Activated naive CD4-positive, alpha-beta T cell treated with anti-CD3 and anti-CD28 coated beads, Interleukin-2, amount 50 U/mL, for 72 hours (primary cell): ENCODE measurements around the gene PLCXD1. TPM values are rescaled to one million over a fixed set of nuclear protein-coding genes. Genes with fewer than 3 reads are reported as not detected.
"Not testable (repeated sequence)": the region's sequence is repeated elsewhere in the genome, so short reads cannot be mapped to it uniquely, and the experiment has no call there.

Experiments used
- ATAC-seq, 2 donors: fragments of 150-1000 bp; cut with Tn5 transposase; 2 replicates each; pipeline ENCODE4 v1.10.0; 2021; ENCODE audit warnings: mild to moderate bottlenecking in 2 of 2, moderate library complexity in 2 of 2
- DNase-seq, 2 donors: peaks; one replicate each; pipeline ENCODE4 v3.0.0; 2021 to 2022; ENCODE audit warnings: low spot score in 2 of 2
- H3K27ac Mint-ChIP-seq, 2 donors: one replicate each; pipeline ENCODE4 v1.8.0; 2022; ENCODE audit warnings: mild to moderate bottlenecking in 2 of 2, mixed read lengths in 2 of 2
- H3K36me3 Mint-ChIP-seq, 2 donors: one replicate each; pipeline ENCODE4 v1.8.0; 2022; ENCODE audit warnings: mixed read lengths in 2 of 2
- H3K9me3 Mint-ChIP-seq, 2 donors: one replicate each; pipeline ENCODE4 v1.8.0; 2022; ENCODE audit warnings: mixed read lengths in 2 of 2
- total RNA-seq, 2 donors: library from RNA; stranded (reverse); gene quantifications; one replicate each; pipeline ENCODE4 v1.2.3, GENCODE V29; 2022

Gene PLCXD1
- total RNA-seq, 2 donors from 2014 or later, result 61.4 to 118 TPM

DNA sequence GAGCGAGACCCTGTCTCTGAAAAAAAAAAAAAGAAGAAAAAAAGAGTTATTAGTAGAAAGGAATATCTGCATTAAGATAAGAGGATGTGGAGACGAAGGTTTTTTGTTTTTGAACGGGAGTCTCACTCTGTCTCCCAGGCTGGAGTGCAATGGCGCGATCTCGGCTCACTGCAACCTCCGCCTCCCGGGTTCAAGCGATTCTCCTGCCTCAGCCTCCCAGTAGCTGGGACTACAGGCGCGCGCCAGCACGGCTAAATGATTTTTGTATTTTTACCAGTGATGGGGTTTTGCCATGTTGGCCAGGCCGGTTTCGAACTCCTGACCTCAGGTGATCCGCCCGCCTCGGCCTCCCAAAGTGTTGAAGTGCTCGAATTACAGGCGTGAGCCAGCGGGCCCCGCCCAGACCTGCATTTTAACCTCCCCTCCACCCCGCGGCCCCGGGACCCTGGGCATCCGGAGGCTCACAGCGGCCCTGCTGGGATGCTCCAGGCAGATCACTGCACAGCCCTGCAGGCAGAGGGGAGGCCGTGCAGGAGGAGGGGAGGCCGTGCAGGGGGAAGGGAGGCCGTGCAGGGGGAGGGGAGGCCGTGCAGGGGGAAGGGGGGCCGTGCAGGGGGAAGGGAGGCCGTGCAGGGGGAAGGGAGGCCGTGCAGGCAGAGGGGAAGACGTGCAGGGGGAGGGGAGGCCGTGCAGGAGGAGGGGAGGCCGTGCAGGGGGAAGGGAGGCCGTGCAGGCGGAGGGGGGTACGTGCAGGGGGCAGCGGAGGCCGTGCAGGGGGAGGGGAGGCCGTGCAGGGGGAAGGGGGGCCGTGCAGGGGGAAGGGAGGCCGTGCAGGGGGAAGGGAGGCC is 1.2 kb upstream of the PLCXD1 start:
- not testable (repeated sequence) for H3K9me3 Mint-ChIP-seq, DNase-seq, H3K27ac Mint-ChIP-seq, ATAC-seq
- H3K36me3 Mint-ChIP-seq, result peaks cover 12 to 13% of the 10 kb centered on the region in 2 donors

DNA sequence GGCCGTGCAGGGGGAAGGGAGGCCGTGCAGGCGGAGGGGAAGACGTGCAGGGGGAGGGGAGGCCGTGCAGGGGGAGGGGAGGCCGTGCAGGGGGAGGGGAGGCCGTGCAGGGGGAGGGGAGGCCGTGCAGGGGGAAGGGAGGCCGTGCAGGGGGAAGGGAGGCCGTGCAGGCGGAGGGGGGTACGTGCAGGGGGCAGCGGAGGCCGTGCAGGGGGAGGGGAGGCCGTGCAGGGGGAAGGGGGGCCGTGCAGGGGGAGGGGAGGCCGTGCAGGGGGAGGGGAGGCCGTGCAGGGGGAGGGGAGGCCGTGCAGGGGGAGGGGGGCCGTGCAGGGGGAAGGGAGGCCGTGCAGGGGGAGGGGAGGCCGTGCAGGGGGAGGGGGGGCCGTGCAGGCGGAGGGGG is 459 bp upstream of the PLCXD1 start:
- not testable (repeated sequence) for H3K27ac Mint-ChIP-seq, ATAC-seq, DNase-seq, H3K9me3 Mint-ChIP-seq
- peaks cover 19% of the 10 kb centered on the region in 2 donors for H3K36me3 Mint-ChIP-seq

DNA sequence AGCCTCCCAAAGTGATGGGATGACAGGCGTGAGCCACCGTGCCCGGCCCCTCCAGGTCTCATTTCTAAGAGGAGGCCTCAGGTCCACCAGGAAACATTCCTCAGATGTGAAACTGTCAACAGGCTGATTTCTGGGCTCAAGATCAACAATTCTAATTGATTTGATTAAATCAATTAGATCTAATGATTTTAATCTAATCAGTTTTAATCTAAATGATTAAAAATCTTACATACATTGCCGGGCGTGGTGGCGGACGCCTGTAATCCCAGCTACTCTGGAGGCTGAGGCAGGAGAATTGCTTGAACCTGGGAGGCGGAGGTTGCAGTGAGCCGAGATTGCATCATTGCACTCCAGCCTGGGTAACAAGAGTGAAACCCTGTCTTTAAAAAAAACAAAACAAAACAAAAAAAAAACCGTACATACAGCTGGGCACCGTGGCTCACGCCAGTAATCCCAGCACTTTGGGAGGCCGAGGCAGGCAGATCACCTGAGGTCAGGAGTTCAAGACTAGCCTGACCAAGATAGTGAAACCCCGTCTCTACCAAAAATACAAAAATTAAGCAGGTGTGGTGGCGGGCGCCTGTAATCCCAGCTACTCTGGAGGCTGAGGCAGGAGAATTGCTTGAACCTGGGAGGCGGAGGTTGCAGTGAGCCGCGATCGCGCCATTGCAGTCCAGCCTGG is 960 bp downstream of the PLCXD1 start:
- not testable (repeated sequence) for H3K9me3 Mint-ChIP-seq, ATAC-seq
- Mint-ChIP-seq H3K27ac (peak overlapping the region; percentile 65 to 88), H3K36me3 (peaks cover 19 to 21% of the 10 kb centered on the region in 2 donors)
- peak in 1 of 2 donors; percentile 2 for DNase-seq

DNA sequence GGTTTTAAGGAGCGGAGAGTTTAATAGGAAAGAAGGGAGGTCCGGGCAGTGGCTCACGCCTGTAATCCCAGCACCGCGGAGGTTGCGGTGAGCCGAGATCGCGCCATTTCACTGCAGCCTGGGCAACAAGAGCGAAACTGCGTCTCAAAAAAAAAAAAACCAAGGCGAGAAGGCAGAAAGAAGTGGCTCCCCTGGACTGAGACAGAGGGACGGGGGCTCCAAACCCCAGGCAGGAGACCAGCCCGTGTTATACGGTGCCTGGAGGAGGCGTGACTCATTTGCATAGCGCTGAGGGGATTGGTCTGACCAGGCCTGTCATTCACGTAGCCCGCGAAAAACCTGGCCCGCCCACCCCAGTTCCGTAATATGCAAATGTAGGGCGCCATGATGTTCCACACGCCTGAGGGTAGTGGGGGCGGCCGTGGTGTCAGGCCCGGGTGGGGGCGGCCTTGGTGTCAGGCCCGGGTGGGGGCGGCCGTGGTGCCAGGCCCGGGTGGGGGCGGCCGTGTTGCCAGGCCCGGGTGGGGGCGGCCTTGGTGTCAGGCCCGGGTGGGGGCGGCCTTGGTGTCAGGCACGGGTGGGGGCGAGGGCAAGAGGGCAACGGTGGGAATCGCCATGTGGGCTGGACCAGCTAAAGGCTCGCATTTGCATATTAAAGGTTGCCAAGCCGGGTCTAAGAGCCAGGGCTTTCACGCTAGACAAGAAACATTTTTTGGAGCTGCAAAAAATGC is 2.1 kb downstream of the PLCXD1 start:
- H3K36me3 Mint-ChIP-seq, result peaks cover 19 to 27% of the 10 kb centered on the region in 2 donors
- H3K27ac Mint-ChIP-seq, result peak overlapping the region; percentile 75 to 88
- peak; percentile 98 to 99 for ATAC-seq
- DNase-seq, result peak; percentile 86 to 92
- H3K9me3 Mint-ChIP-seq, result no peaks in the 10 kb centered on the region

DNA sequence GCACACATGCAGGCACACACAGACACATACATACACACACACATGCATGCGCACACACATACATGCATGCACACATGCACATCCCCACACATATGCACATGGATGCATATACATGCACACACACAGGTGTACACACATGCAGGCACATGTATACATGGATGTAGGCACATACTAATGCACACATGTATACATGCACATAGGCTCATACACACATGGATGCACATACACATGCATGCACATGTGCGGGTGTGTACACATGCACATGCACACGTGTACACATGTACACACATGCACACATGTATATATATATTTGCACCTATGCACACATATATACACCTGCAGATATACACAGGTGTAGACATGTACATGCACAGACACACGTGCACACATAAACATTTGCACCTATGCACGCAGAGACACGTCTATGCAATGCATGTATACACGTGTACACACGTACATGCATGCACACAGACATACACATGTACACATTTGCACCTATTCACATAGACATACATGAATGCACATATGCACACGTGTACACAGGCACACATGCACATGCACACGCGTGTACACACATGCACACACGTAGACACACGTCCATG is 4.0 kb downstream of the PLCXD1 start:
- no peak overlapping the region for H3K27ac Mint-ChIP-seq
- no peak for ATAC-seq
- H3K36me3 Mint-ChIP-seq, result peaks cover 19 to 30% of the 10 kb centered on the region in 2 donors
- H3K9me3 Mint-ChIP-seq, result no peaks in the 10 kb centered on the region
- peak in 1 of 2 donors; percentile 1 for DNase-seq

DNA sequence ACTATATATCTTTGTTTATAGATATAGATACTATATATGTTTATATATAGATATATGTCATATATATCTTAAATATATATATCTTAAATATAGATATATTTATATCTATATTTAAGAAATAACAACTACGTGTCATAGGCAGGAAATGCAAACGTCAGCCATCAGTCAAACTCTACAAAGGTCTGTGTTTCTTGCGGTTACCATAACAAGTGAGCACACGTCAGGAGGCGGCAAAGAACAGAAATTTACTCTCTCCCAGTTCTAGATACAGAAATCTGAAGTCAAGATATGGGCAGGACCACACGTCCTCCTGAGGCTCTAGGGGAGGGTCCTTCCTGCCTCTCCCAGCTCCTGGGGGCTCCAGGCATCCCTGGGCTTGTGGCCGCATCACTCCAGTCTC is 6.5 kb downstream of the PLCXD1 start:
- no peak for DNase-seq
- ATAC-seq, result no peak
- Mint-ChIP-seq H3K27ac (no peak overlapping the region), H3K9me3 (no peaks in the 10 kb centered on the region), H3K36me3 (peaks cover 19 to 30% of the 10 kb centered on the region in 2 donors)

DNA sequence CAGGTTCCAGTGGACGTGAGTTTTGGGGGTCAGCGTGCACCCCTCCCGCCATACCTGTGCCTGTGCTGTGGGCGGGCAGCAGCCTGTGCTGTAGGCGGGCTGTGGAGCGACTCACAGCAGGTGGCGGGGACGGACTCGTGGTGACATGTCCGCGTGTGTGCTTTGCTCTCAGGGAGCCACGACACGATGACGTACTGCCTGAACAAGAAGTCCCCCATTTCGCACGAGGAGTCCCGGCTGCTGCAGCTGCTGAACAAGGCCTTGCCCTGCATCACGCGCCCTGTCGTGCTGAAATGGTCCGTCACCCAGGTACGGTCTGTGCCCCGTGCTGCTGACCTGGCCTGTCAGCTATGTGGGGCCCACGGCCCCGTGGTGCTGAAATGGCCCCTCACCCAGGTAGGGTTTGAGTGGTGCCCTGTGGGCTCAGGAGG is 7.4 kb downstream of the PLCXD1 start:
- Mint-ChIP-seq H3K27ac (peak overlapping the region in 1 of 2 donors; percentile 72), H3K9me3 (no peaks in the 10 kb centered on the region), H3K36me3 (peaks cover 25 to 38% of the 10 kb centered on the region in 2 donors)
- peak in 1 of 2 donors; percentile 1 for DNase-seq
- ATAC-seq, result no peak

DNA sequence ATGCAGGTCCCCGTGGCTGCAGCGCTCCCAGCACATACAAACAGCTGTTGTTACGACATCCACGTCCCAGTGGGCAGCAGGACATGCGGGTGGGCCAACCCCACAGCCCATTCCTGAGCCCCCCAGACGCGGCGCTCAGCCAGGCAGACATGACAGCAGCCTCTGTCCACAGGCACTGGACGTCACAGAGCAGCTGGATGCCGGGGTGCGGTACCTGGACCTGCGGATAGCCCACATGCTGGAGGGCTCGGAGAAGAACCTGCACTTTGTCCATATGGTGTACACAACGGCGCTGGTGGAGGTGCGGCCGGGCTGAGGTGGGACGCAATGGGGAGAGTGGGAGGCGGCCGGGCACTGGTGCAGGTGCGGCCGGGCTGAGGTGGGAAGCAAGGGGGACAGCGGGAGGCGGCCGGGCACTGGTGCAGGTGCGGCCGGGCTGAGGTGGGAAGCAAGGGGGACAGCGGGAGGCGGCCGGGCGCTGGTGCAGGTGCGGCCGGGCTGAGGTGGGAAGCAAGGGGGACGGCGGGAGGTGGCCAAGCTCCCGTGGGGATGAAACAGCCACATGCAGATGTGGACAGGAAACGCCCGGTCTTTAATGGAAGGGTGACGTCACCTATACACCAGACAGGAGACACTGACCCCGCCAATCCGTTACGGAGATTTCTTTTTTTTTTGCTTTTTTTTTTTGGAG is 9.4 kb downstream of the PLCXD1 start:
- ATAC-seq (no peak), DNase-seq (peak in 1 of 2 donors; percentile 1)
- Mint-ChIP-seq H3K9me3 (no peaks in the 10 kb centered on the region), H3K27ac (no peak overlapping the region), H3K36me3 (peaks cover 10 to 25% of the 10 kb centered on the region in 2 donors)

DNA sequence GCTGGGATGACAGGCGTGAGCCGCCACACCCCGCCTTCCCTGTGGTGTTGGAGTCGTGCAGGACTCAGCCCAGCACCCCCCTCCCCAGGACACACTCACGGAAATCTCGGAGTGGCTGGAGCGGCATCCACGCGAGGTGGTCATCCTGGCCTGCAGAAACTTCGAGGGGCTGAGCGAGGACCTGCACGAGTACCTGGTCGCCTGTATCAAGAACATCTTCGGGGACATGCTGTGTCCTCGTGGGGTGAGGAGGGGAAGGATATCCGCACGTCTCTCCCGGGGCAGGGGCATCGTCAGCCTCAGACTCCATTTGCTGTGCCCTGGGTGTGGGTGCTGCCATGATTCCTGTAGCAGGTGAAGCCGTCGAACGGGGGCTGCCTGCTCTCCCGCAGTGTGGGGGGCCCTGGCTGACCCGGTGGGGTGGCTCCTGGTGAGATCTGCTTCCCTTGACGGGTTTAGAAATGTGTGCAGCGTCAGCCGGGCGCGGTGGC is 10.3 kb downstream of the PLCXD1 start:
- H3K36me3 Mint-ChIP-seq, result peaks cover 9 to 23% of the 10 kb centered on the region in 2 donors
- ATAC-seq (no peak), DNase-seq (peak in 1 of 2 donors; percentile 1)
- no peaks in the 10 kb centered on the region for H3K9me3 Mint-ChIP-seq
- H3K27ac Mint-ChIP-seq, result no peak overlapping the region

DNA sequence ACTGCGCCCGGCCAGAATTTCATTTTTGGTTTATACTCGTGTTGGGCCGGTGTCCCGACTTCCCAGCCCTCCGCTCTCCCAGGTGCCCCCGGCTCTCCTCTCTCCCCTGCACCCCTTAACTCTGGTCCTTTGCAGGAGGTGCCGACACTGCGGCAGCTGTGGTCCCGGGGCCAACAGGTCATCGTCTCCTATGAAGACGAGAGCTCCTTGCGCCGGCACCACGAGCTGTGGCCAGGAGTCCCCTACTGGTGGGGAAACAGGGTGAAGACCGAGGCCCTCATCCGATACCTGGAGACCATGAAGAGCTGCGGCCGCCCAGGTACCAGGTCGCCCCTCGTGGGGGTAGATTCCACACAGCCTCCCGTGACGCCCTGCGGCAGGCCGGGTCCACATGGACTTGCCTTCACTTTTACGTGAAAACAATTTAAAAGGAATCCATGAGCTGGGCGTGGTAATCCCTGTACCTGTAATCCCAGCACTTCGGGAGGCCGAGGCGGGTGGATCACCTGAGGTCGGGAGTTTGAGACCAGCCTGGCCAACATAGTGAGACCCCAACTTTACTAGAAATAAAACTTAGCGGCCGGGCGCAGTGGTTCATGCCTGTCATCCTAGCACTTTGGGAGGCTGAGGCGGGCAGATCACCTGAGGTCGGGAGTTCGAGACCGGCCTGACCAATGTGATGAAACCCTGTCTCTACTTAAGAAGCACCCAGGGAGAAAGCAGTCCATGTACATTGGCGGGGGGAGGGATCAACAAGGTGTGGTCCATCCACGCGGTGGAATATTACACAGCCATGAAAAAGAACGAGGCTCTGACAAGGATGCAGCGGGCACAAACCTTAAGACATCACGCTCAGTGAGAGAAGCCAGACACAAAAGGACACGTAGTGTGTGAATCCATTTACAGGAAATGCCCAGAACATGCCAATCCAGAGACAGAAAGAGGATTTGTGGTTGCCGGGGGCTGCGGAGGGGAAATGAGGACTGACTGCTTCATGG is 12.0 kb downstream of the PLCXD1 start:
- H3K9me3 Mint-ChIP-seq, result no peaks in the 10 kb centered on the region
- peaks cover 9 to 21% of the 10 kb centered on the region in 2 donors for H3K36me3 Mint-ChIP-seq
- DNase-seq (peak in 1 of 2 donors; percentile 1), ATAC-seq (no peak)
- H3K27ac Mint-ChIP-seq, result no peak overlapping the region

DNA sequence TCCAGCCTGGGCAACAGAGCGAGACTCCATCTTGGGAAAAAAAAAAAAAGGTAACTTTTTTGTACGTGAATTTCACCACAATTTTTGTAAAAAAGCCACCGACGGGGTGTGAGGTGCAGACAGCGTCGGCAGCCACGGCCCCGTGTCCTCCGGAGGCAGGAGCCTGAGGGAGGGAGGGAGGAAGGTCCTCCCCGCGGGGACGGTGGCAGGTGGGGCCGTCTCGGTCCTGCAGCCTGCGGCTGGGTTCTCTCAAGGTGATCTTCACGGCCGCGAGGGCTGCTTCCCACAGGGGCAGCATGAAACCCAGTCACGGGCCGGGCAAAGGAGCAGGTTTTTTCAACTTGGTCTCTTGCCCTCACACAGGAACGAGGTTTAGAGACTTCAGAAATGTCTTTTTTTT is 14.0 kb downstream of the PLCXD1 start:
- DNase-seq (peak in 1 of 2 donors; percentile 1), ATAC-seq (no peak)
- H3K27ac Mint-ChIP-seq, result no peak overlapping the region
- no peaks in the 10 kb centered on the region for H3K9me3 Mint-ChIP-seq
- H3K36me3 Mint-ChIP-seq, result peaks cover 9 to 17% of the 10 kb centered on the region in 2 donors

DNA sequence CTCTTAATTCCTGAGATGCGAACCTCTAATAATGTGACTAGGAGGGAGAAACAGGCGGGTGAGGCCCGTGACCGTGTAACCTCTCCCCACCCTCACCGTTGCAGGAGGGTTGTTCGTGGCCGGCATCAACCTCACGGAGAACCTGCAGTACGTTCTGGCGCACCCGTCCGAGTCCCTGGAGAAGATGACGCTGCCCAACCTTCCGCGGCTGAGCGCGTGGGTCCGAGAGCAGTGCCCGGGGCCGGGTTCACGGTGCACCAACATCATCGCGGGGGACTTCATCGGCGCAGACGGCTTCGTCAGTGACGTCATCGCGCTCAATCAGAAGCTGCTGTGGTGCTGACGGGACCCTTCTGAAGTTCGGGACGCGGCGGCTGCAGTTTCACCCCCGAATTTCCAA is 17.8 kb downstream of the PLCXD1 start:
- ATAC-seq (no peak), DNase-seq (no peak)
- no peak overlapping the region for H3K27ac Mint-ChIP-seq
- H3K36me3 Mint-ChIP-seq, result peaks cover 7 to 25% of the 10 kb centered on the region in 2 donors
- H3K9me3 Mint-ChIP-seq, result no peaks in the 10 kb centered on the region

DNA sequence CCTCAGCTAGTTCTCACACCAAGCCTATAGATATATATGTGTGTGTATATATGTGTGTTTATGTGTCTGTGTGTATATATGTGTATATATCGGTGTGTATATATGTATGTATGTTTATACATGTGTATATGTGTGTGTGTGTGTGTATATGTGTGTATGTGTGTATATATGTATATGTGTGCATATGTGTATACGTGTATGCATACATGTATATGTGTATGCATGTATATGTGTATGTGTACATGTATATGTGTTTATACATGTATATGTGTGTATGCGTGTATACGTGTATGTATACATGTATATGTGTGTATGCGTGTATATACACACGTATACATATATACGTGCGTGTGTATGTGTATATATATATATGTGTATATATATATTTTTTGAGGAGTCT is 19.2 kb downstream of the PLCXD1 start:
- Mint-ChIP-seq H3K27ac (no peak overlapping the region), H3K36me3 (peaks cover 13 to 32% of the 10 kb centered on the region in 2 donors), H3K9me3 (no peaks in the 10 kb centered on the region)
- ATAC-seq, result no peak
- no peak for DNase-seq

DNA sequence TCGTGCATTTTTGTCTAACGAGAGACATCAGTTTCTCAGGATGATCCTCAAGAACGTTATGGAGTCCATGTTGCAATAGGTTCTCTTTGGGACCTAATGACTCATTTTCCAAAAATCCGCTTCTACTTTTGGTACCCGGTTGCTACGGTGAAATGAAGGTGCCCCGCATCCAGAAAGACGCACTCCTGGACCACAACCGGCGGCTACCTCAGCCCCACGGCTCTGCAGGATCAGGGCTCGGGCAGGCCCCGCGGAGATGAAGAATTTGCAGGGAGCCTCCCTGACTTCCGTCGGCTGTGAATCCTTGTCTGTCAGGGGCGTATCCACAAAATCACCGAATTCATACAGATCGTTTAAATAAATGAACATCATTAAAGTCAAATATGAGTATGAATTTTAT is 21.8 kb downstream of the PLCXD1 start:
- DNase-seq (no peak), ATAC-seq (no peak)
- peaks cover 18 to 33% of the 10 kb centered on the region in 2 donors for H3K36me3 Mint-ChIP-seq
- no peak overlapping the region for H3K27ac Mint-ChIP-seq
- no peaks in the 10 kb centered on the region for H3K9me3 Mint-ChIP-seq
